GM19193 (cell line): ENCODE results near the gene ARHGAP44.

Experiments
- POLR2A ChIP-seq: IDR thresholded peaks from 4 replicates; pipeline ENCODE4 v1.6.1; 2011; ENCODE audit not compliant: insufficient read depth, insufficient read length; ENCODE audit errors: extremely low read depth

Gene ARHGAP44

GRCh38 chr17:12959441-12959840 is 170.1 kb downstream of the ARHGAP44 start:
- TF ChIP-seq POLR2A: no peak

- no peak for TF ChIP-seq POLR2A
These were observed 172.4 kb downstream of the ARHGAP44 start for GRCh38 chr17:12961655-12962054.

- TF ChIP-seq POLR2A: no peak
These were observed 174.2 kb downstream of the ARHGAP44 start for GRCh38 chr17:12963505-12963904.

GRCh38 chr17:12964162-12964561 is 174.9 kb downstream of the ARHGAP44 start:
- TF ChIP-seq POLR2A: no peak

- no peak for TF ChIP-seq POLR2A
These were observed 175.5 kb downstream of the ARHGAP44 start for GRCh38 chr17:12964840-12965239.

GRCh38 chr17:12965988-12966387 is 176.7 kb downstream of the ARHGAP44 start:
- TF ChIP-seq POLR2A: no peak

GRCh38 chr17:12966413-12966812 is 177.1 kb downstream of the ARHGAP44 start:
- TF ChIP-seq POLR2A: no peak

GRCh38 chr17:12967962-12968361 is 178.7 kb downstream of the ARHGAP44 start:
- TF ChIP-seq POLR2A: no peak

GRCh38 chr17:12973496-12974004 is 184.3 kb downstream of the ARHGAP44 start:
- TF ChIP-seq POLR2A: no peak

GRCh38 chr17:12974005-12974531 is 184.8 kb downstream of the ARHGAP44 start:
- no peak for TF ChIP-seq POLR2A

GRCh38 chr17:12977008-12977751 is 187.9 kb downstream of the ARHGAP44 start:
- TF ChIP-seq POLR2A: no peak

- TF ChIP-seq POLR2A: no peak
These were observed 189.9 kb downstream of the ARHGAP44 start for GRCh38 chr17:12979246-12979645.

GRCh38 chr17:12979826-12980500 is 190.7 kb downstream of the ARHGAP44 start:
- TF ChIP-seq POLR2A: no peak

GRCh38 chr17:12982224-12982623 is 192.9 kb downstream of the ARHGAP44 start:
- TF ChIP-seq POLR2A: no peak

GRCh38 chr17:12983991-12984884 is 194.9 kb downstream of the ARHGAP44 start:
- no peak for TF ChIP-seq POLR2A
